Measurements from ENCODE around the gene DNAH14. TPM values are rescaled to one million over a fixed set of nuclear protein-coding genes. Genes with fewer than 3 reads are reported as not detected.

Gene DNAH14
- total RNA-seq, 3 donors from 2014 or later: 6.1 to 38.6 (median 23.9) TPM

- no peaks in the 10 kb centered on the region for H3K9me3 ChIP-seq
- H3K36me3 ChIP-seq: no peaks in the 10 kb centered on the region
- no peak for TF ChIP-seq POLR2A (IDR thresholded peaks at IDR 0.05)
- no peak for TF ChIP-seq CTCF (IDR thresholded peaks at IDR 0.05)
- no peak for TF ChIP-seq POLR2AphosphoS5 (IDR thresholded peaks at IDR 0.05)
- DNase-seq (ENCODE audit: low spot score in 2 of 2): no peak
- H3K27ac ChIP-seq: no peak overlapping the region
- intact Hi-C loops (cut with DNase I; ENCODE audit: low total_unique reads): no loop called here
- H3K27me3 ChIP-seq: no peaks in the 10 kb centered on the region
- no peaks in the 10 kb centered on the region for H3K4me1 ChIP-seq
- H3K4me3 ChIP-seq: no peak overlapping the region
These were observed 466.9 kb downstream of the DNAH14 start for GRCh38 chr1:225396357-225396756.

- H3K36me3 ChIP-seq: no peaks in the 10 kb centered on the region
- no peak overlapping the region for H3K4me3 ChIP-seq
- no peak for TF ChIP-seq POLR2A (IDR thresholded peaks at IDR 0.05)
- no peak for TF ChIP-seq CTCF (IDR thresholded peaks at IDR 0.05)
- no peak for TF ChIP-seq POLR2AphosphoS5 (IDR thresholded peaks at IDR 0.05)
These were observed 471.5 kb downstream of the DNAH14 start for GRCh38 chr1:225400968-225401367.

DNA sequence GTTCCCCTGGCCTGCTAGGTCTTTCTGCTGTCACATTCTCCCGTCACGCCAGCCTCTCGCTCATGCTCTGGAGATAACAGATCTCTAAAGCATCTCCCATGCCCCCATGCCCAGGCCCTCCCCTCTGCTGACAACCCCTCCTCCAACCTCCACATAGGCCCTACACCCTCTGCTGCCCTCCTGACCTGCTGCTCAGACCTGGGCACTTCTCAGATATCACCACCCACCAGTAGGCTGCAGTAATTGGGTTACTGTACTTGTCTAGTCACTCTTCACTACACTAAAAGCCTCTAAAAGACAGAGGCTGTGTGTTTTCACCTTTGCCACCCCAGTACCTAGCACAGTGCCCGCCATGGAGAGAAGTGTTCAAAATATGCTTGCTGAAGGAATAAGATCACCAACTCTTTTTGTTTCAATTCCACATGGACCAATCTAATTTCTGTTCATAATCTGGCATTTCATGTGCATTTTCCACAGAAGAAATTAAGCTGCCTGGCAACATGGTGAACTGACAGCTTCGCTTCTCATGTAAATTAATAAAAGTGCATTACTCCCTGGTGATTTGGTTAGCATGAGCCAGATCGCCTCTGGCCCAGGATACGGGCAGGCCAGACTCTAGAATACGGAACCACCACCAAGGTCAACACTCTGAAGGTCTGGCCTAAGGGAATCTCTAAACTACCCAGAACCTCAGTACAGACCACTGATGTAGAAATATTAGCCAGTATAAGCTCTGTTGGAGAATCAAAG lies 477.7 kb downstream of the DNAH14 start:
- TF ChIP-seq POLR2AphosphoS5 (IDR thresholded peaks at IDR 0.05): no peak
- no peak for TF ChIP-seq CTCF (IDR thresholded peaks at IDR 0.05)
- TF ChIP-seq POLR2A (IDR thresholded peaks at IDR 0.05): no peak
- Histone ChIP-seq H3K27me3 (no peaks in the 10 kb centered on the region), H3K27ac (no peak overlapping the region), H3K36me3 (no peaks in the 10 kb centered on the region), H3K4me3 (no peak overlapping the region), H3K9me3 (no peaks in the 10 kb centered on the region), H3K4me1 (no peaks in the 10 kb centered on the region)
- DNase-seq (ENCODE audit: low spot score in 2 of 2): no peak
- intact Hi-C loops (cut with DNase I; ENCODE audit: low total_unique reads): no loop called here

More at GRCh38 chr1:225400968-225401367, 471.5 kb downstream of the DNAH14 start:
- H3K27ac ChIP-seq: no peak overlapping the region
- H3K4me1 ChIP-seq: no peaks in the 10 kb centered on the region
- no peaks in the 10 kb centered on the region for H3K9me3 ChIP-seq
- no peak for DNase-seq (ENCODE audit: low spot score in 2 of 2)
- no peaks in the 10 kb centered on the region for H3K27me3 ChIP-seq
- intact Hi-C loops (cut with DNase I; ENCODE audit: low total_unique reads): no loop called here

DNA sequence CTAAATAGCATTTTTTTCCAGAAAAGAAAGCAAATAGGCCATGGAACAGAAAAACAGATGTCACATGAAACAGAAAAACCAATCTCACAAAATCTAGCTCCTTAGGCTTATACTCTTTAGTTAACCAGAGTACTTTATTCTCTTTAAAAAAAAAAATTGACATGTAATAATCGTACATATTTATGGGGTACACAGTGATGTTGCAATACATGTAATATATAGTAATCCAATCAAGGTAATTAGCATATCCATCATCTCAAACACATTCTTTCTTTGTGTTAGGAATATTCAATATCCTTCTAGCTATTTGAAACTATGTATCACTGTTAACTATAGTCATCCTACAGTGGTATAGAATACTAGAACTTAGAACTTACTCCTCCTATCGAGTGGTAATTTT lies 478.3 kb downstream of the DNAH14 start:
- DNase-seq (ENCODE audit: low spot score in 2 of 2): no peak
- Histone ChIP-seq H3K4me3 (no peak overlapping the region), H3K4me1 (no peaks in the 10 kb centered on the region), H3K27ac (no peak overlapping the region), H3K9me3 (no peaks in the 10 kb centered on the region), H3K27me3 (no peaks in the 10 kb centered on the region), H3K36me3 (no peaks in the 10 kb centered on the region)
- intact Hi-C loops (cut with DNase I; ENCODE audit: low total_unique reads): no loop called here
- TF ChIP-seq CTCF (IDR thresholded peaks at IDR 0.05) (no peak), POLR2A (IDR thresholded peaks at IDR 0.05) (no peak), POLR2AphosphoS5 (IDR thresholded peaks at IDR 0.05) (no peak)

DNA sequence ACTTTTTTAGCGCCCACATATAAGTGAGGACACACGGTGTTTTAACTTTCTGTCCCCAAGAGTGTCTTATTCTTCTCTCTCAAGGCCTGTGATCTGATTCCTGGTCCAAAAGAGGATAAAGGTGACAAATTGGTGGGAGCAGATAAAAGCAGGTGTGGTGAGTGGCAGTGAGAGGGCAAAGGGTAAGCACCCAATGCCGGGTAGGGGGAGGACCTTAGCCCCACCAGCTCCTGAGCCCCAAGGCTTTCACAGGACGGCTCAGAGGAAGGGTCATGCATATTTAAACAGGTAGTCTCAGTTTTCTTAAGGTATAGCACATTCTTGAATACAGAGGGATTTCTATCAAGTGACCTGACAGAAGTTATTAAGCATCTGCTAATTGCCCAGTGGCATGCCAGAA lies 478.8 kb downstream of the DNAH14 start:
- TF ChIP-seq POLR2AphosphoS5 (IDR thresholded peaks at IDR 0.05) (no peak), CTCF (IDR thresholded peaks at IDR 0.05) (no peak), POLR2A (IDR thresholded peaks at IDR 0.05) (no peak)
- Histone ChIP-seq H3K4me1 (no peaks in the 10 kb centered on the region), H3K4me3 (no peak overlapping the region), H3K9me3 (no peaks in the 10 kb centered on the region), H3K36me3 (no peaks in the 10 kb centered on the region), H3K27me3 (no peaks in the 10 kb centered on the region), H3K27ac (no peak overlapping the region)
- intact Hi-C loops (cut with DNase I; ENCODE audit: low total_unique reads): no loop called here
- DNase-seq (ENCODE audit: low spot score in 2 of 2): no peak

Data from breast epithelium (tissue), 4 donors.